Nephron progenitor cell (in vitro differentiated cells): ENCODE results near the gene MOBP.

Experiments
- DNase-seq: peaks from one replicate; pipeline ENCODE4 v3.0.0; 2021
- H3K27ac Mint-ChIP-seq: 2 replicates; pipeline ENCODE4 v1.8.0; 2021; ENCODE audit warnings: mild to moderate bottlenecking, moderate library complexity, mixed read lengths
- H3K27me3 Mint-ChIP-seq: 2 replicates; pipeline ENCODE4 v1.8.0; 2021; ENCODE audit warnings: mild to moderate bottlenecking, low read depth, mixed read lengths; ENCODE audit not compliant: poor library complexity
- H3K36me3 Mint-ChIP-seq: 2 replicates; pipeline ENCODE4 v1.8.0; 2021; ENCODE audit warnings: low read depth, mixed read lengths
- H3K4me1 Mint-ChIP-seq: 2 replicates; pipeline ENCODE4 v1.8.0; 2021; ENCODE audit warnings: mixed read lengths
- H3K4me3 Mint-ChIP-seq: 2 replicates; pipeline ENCODE4 v1.8.0; 2021; ENCODE audit warnings: mild to moderate bottlenecking, moderate library complexity, mixed read lengths
- H3K9me3 Mint-ChIP-seq: 2 replicates; pipeline ENCODE4 v1.8.0; 2021; ENCODE audit warnings: mild to moderate bottlenecking, moderate library complexity, mixed read lengths
- TF ChIP-seq, protein P1 (sequence below): fragments of 200-600 bp; sonication (generic); IDR thresholded peaks from 2 replicates; pipeline ENCODE4 v1.5.0; 2021; ENCODE audit warnings: antibody characterized with exemption

Gene MOBP

DNA sequence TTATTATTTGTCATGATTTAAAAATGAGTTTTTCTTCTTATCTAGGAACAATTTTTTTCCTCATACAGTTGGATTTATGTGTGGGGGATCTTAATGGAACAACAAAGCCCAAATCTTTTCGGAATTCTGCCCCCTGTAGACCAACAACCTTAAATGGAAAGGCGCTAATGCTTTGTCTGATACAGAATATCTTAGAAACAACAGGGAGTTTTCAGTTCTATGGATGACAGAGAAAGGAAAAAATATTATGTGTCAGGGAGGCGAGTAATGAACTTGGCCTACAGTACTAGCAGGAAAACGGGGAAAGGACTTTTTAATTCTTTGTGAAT is 592 bp downstream of the MOBP start:
- Mint-ChIP-seq H3K36me3 (no peaks in the 10 kb centered on the region), H3K4me1 (no peaks in the 10 kb centered on the region), H3K9me3 (no peaks in the 10 kb centered on the region), H3K27ac (no peak overlapping the region), H3K4me3 (no peak overlapping the region), H3K27me3 (no peaks in the 10 kb centered on the region)
- TF ChIP-seq, protein P1, sequence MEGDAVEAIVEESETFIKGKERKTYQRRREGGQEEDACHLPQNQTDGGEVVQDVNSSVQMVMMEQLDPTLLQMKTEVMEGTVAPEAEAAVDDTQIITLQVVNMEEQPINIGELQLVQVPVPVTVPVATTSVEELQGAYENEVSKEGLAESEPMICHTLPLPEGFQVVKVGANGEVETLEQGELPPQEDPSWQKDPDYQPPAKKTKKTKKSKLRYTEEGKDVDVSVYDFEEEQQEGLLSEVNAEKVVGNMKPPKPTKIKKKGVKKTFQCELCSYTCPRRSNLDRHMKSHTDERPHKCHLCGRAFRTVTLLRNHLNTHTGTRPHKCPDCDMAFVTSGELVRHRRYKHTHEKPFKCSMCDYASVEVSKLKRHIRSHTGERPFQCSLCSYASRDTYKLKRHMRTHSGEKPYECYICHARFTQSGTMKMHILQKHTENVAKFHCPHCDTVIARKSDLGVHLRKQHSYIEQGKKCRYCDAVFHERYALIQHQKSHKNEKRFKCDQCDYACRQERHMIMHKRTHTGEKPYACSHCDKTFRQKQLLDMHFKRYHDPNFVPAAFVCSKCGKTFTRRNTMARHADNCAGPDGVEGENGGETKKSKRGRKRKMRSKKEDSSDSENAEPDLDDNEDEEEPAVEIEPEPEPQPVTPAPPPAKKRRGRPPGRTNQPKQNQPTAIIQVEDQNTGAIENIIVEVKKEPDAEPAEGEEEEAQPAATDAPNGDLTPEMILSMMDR: no peak
- DNase-seq: no peak

DNA sequence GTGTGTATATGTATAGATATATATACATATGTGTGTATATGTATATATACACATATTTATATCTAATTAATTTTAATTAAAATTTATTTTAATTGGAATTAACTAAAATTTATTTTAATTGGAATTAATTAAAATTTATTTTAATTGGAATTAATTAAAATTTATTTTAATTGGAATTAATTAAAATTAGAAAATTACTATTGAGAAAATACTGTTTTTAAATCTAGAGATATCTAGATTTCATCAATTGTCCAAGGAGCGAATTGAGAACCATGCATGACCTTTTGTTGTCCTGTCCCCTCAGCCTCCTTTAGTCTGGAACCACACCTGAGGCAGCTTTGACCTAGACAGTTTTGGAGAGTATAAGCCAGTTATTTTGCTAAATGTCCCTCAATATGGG is 1.8 kb downstream of the MOBP start:
- no peak for DNase-seq
- Mint-ChIP-seq H3K36me3 (no peaks in the 10 kb centered on the region), H3K4me3 (no peak overlapping the region), H3K27ac (no peak overlapping the region), H3K4me1 (no peaks in the 10 kb centered on the region), H3K27me3 (peaks cover 3% of the 10 kb centered on the region), H3K9me3 (no peaks in the 10 kb centered on the region)
- TF ChIP-seq, protein P1: no peak

DNA sequence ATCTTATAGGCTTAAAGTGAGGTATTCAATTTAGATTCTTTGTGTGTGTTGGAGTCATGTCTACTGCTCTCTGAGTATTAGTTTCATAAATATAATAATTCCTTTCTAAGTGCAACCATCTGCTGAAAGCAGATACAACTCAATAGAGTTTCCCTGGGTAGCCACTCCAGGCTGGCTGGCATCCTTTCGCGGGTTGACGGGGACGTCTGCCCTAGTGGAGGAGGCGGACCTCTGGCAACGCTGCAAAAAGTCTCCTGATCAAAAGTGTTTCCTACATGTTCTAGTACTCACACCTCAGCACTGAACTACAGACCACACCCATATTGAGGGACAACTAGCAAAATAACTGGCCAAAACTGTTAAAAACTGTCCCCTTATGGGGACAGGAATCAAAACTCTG is 2.5 kb downstream of the MOBP start:
- DNase-seq: no peak
- no peaks in the 10 kb centered on the region for H3K36me3 Mint-ChIP-seq

DNA sequence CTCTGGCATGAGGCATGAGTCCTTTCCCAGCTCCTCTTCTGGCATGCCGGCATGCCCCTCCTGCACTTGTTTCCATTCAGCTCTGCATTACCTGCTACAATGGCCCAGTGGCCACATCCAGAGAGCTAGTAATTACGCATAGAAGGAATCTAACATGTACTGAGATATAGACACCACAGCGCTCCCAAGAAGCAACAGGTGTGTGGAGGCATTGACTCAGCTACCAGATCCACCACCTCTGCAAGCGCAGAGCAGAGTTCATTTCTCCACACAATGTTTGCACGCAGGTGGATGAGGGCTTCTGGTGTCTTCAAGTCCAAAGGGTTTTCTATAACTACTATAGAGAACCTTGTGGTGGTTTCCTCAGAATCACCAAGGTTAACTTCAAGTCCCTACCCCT is 4.2 kb downstream of the MOBP start:
- H3K27me3 Mint-ChIP-seq: peaks cover 3% of the 10 kb centered on the region
- no peak for DNase-seq
- TF ChIP-seq, protein P1: no peak
- no peak overlapping the region for H3K4me3 Mint-ChIP-seq
- H3K27ac Mint-ChIP-seq: no peak overlapping the region
- no peaks in the 10 kb centered on the region for H3K4me1 Mint-ChIP-seq
- peaks cover 9% of the 10 kb centered on the region for H3K9me3 Mint-ChIP-seq
- no peaks in the 10 kb centered on the region for H3K36me3 Mint-ChIP-seq

More for the DNA sequence above, 2.5 kb downstream of the MOBP start:
- TF ChIP-seq, protein P1: no peak
- H3K4me3 Mint-ChIP-seq: no peak overlapping the region
- no peaks in the 10 kb centered on the region for H3K9me3 Mint-ChIP-seq
- peaks cover 3% of the 10 kb centered on the region for H3K27me3 Mint-ChIP-seq
- no peaks in the 10 kb centered on the region for H3K4me1 Mint-ChIP-seq
- H3K27ac Mint-ChIP-seq: no peak overlapping the region

DNA sequence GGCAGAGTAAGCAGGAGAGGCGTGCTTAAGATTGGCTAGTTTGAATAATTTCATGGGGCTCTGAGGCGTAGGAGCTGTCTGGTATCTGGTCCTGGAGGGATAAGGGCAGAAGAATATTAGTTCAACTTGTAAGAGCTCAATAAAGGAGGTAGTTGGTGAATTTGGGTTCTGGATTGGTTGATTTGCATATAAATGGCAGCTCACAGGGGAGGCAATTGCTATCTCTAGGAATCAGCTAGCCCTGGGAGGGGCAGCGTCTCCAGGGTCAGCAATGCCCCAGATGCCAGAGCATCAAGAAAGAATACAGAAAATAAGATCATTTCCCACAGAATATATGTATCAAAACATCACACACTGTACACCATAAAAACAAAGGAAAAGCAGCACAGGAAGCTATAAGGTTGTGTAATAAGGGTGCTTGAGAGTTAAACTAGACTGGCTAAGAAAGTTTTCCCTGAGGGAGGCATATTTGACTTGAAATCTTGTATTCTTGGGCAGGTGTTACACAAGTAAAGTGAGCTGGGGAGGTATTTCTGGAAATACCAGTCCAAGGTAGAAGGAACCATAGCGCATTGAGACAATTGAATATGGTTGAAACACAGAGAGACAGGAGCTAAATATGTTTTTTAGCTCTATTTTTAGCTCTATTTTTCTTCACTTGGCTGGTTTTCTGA is 6.1 kb downstream of the MOBP start:
- Mint-ChIP-seq H3K27me3 (peaks cover 3% of the 10 kb centered on the region), H3K36me3 (no peaks in the 10 kb centered on the region), H3K4me1 (no peaks in the 10 kb centered on the region), H3K9me3 (peaks cover 11% of the 10 kb centered on the region), H3K4me3 (no peak overlapping the region), H3K27ac (no peak overlapping the region)
- TF ChIP-seq, protein P1: no peak
- no peak for DNase-seq

DNA sequence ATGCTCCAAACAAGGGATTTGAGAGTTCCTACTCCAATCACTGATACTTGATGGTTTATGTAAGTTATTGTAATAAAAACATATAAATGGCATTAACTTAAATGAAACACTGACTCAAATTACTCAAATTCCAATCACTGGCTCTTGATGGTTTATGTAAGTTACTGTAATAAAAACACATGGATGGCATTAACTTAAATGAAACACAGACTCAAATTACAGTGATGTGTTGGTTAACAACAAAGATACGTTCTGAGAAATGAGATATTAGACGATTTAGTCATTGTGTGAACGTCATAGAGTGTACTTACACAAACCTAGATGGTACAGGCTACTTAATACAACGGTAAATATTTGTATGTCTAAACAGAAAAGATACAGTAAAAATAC is 6.6 kb downstream of the MOBP start:
- Mint-ChIP-seq H3K27ac (no peak overlapping the region), H3K36me3 (no peaks in the 10 kb centered on the region), H3K4me1 (no peaks in the 10 kb centered on the region), H3K27me3 (peaks cover 3% of the 10 kb centered on the region), H3K9me3 (peaks cover 11% of the 10 kb centered on the region), H3K4me3 (no peak overlapping the region)
- no peak for DNase-seq
- TF ChIP-seq, protein P1: no peak
